CD4-positive, alpha-beta T cell treated with Interleukin-6 for 4 hours (primary cell): Measurements from ENCODE around the gene GALNT9.
"Not testable (repeated sequence)": the region's sequence is repeated elsewhere in the genome, so short reads cannot be mapped to it uniquely, and the experiment has no call there.

Source experiments
- DNase-seq: peaks from one replicate; pipeline ENCODE4 v3.0.0-alpha.2; 2020; ENCODE audit warnings: mixed read lengths

Gene GALNT9

GRCh38 chr12:132329036-132329719 is at the start of gene GALNT9:
TSS of gene GALNT9 (minus strand) at chr12:132329589. CDS start at chr12:132329203, 386 bp downstream.
- DNase-seq = no peak

- DNase-seq = not testable (repeated sequence)
These were observed 49.7 kb upstream of the GALNT9 start for GRCh38 chr12:132379057-132379456.

GRCh38 chr12:132377147-132377546 is 47.8 kb upstream of the GALNT9 start:
- DNase-seq = no peak

GRCh38 chr12:132376464-132376830 is 47.1 kb upstream of the GALNT9 start:
- DNase-seq = no peak

- DNase-seq = no peak
These were observed 46.5 kb upstream of the GALNT9 start for GRCh38 chr12:132375747-132376463.

GRCh38 chr12:132374612-132375445 is 45.4 kb upstream of the GALNT9 start:
- no peak for DNase-seq

GRCh38 chr12:132373901-132374611 is 44.7 kb upstream of the GALNT9 start:
- no peak for DNase-seq

- no peak for DNase-seq
These were observed 38.5 kb upstream of the GALNT9 start for GRCh38 chr12:132367852-132368251.

- no peak for DNase-seq
These were observed 37.9 kb upstream of the GALNT9 start for GRCh38 chr12:132367071-132367851.

- no peak for DNase-seq
These were observed 37.0 kb upstream of the GALNT9 start for GRCh38 chr12:132366341-132366861.

GRCh38 chr12:132365226-132365625 is 35.8 kb upstream of the GALNT9 start:
- DNase-seq = no peak

- DNase-seq = no peak
These were observed 35.0 kb upstream of the GALNT9 start for GRCh38 chr12:132364348-132364902.

GRCh38 chr12:132363661-132364347 is 34.4 kb upstream of the GALNT9 start:
- DNase-seq = no peak

- no peak for DNase-seq
These were observed 33.7 kb upstream of the GALNT9 start for GRCh38 chr12:132362996-132363660.

GRCh38 chr12:132360906-132361777 is 31.8 kb upstream of the GALNT9 start:
- DNase-seq = no peak

- no peak for DNase-seq
These were observed 31.0 kb upstream of the GALNT9 start for GRCh38 chr12:132360410-132360809.

GRCh38 chr12:132359971-132360370 is 30.6 kb upstream of the GALNT9 start:
- no peak for DNase-seq

- DNase-seq = no peak
These were observed 30.2 kb upstream of the GALNT9 start for GRCh38 chr12:132359551-132359950.
